GM19397 (cell line): ENCODE results near the gene SRR.
"Not testable (repeated sequence)": the region's sequence is repeated elsewhere in the genome, so short reads cannot be mapped to it uniquely, and the experiment has no call there.

Source experiments
- ATAC-seq: cut with Tn5 transposase; IDR thresholded peaks from one replicate; pipeline ENCODE4 v1.9.1; 2021; ENCODE audit warnings: mild to moderate bottlenecking, moderate library complexity; ENCODE audit not compliant: unreplicated experiment

Gene SRR, protein sequence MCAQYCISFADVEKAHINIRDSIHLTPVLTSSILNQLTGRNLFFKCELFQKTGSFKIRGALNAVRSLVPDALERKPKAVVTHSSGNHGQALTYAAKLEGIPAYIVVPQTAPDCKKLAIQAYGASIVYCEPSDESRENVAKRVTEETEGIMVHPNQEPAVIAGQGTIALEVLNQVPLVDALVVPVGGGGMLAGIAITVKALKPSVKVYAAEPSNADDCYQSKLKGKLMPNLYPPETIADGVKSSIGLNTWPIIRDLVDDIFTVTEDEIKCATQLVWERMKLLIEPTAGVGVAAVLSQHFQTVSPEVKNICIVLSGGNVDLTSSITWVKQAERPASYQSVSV

DNA sequence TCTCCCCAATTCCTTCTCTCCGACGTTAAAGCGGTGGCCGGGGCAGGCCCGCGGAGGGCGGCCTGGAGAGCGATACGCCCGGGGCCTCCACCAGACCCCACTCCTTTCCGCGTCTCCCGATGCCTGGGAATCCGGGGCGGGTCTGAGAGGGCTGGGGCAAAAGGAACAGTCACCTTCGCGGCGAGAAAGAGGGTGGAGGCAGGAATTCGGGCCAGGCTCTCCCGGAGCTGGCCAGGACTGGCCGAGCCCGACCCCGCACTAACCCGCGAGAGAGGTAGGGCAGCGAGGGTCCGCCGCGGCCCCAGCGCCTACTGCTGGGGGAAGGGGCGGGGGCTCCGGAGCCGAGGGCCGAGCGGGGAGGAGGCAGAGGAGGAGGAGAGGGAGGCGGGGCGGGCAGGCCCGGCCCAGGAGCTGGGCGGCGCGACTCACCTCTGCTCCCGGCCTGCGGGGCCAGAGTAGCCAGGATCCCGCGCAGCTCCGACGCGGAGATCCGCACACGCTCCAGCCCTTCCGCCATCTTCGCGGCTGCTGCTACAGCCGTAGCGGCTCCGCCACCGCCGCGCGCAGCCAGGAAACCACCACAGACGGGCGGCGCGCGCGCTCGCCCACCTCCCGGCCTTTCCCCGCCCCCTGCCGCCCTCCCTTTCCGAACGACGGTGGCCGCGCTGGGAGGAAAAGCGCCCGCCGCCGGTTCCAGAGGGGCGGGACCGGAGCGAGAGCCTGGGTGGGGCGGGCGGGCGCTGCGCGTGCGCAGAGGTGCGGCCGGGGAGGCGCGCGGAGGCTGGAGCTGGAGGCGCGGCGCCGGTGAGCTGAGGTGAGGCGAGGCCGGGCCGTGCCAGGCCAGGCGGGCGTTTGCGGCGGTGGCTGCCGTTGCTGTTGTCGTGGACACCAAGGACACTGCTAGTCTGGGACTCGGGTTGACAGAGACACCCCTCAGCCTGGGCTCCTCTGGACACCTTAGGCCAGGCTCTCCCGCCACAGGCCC lies at the start of gene SRR, which contains the start of gene SMG6:
TSS of gene SRR (plus strand) at position 747 of the 985 bp plus-strand sequence. CDS start 11,611 bp downstream, outside the sequence.
TSS of gene SMG6 (minus strand) at position 582 of the 985 bp plus-strand sequence. CDS start at position 517, 65 bp downstream.
- ATAC-seq, result peak; percentile 86

DNA sequence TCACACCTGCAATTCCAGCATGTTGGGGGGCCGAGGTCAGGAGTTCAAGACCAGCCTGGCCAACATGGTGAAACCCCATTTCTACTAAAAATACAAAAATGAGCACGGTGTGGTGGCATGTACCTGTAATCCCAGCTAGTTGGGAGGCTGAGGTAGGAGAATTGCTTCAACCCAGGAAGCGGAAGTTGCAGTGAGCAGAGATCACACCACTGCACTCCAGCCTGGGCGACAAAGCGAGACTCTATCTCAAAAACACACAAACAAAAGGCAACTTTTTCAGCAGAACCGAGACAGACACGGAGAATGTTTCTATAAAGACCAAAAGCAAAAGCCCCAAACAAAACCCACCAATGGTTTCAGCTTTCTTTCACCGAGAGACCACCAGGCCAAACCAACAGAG lies 44.9 kb upstream of the SRR start:
- ATAC-seq, result not testable (repeated sequence)

DNA sequence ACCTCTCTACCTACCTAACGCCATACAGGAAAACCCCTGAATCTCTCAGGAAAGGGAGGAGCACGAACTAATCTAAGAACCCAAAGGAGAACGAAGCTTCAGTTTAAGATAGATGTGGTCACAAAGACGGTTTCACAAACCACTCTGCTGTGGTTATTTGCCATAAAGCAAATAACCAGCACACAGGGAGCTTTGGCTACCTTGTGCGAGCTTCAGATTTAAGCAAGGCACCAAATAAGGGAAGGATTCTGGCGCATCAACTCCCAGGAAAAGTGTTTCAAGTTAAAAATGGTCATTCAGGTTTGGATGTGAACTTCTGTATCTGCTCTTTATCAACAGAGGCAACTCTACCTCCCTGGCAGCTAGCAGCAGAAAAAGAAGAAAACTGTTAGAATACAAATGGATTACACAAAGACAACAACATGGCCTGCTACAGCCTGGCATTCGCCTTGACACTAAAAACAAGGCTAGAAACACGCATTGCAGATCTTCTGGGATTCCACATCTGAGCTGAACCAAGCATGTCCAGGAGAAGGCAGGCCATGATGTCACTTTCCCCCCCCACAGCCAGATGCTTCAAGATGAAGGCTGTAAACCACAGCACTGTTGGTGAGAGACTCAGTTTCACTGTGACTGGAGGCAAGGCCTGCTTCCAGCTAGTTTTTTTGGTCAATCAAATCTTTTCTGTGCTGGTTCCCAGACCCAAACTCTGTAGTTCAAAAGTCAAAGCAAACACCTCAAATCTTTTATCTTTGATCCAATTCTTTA lies 43.8 kb upstream of the SRR start:
- peak; percentile 70 for ATAC-seq

DNA sequence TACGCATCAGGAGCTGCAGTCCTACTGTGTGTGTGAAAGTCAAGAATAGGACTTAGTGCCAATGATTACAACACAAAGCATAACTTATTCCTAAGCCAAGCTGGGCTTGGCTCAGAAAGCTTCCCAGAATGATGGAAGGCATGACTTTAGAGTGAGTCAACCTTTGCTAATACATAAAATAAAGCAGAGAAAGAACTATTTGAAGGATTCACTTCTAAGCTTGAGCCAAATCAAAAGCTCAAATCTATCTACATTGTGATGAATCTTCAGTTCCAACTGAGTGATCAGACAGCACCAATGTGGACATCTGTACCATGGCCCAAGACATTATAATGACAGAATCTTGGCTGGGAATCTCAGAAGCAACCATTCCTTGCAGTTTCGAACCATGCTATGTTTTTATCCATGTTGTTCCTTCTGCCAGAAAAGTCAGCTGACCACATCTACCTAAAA lies 41.6 kb upstream of the SRR start:
- ATAC-seq, result no peak

DNA sequence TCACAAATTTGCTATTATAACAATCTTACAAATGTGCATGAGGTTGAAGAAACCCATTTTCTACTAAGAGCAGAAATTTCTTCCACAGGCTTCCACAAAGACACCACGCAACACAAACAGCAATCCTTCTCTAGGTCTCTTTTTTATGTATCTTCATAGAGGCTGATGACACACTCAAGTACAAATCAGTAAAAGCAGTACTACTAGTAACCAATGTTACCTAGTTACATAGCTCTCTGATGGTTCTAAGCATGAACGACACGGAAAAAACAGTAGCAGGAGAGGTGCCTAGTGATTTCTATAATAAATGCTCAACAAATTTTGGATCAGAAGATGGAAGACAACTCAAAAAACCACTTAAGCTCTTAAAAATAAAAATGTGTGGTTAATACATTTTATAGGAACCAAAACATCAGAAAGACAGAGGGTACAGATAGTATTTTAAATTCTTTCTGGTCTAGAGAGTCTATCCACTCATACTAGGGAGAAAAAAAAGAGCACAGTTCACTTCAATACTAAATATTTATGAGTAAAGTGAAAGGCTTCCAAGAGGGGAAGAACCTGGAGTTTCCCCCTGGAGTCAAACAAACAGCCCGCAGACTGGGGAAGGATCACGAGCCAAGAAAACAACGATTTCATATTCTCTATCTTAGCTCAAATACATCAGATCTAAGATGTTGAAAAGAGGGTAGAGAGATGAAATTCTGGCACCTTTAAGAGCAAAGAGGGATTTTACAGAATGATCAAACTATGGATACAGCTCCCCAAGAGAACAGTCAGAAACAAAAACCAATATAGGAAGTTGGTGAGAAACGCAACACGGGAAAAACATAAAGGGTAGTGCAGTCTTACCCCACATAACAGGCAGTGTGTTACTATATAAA lies 40.3 kb upstream of the SRR start:
- no peak for ATAC-seq

DNA sequence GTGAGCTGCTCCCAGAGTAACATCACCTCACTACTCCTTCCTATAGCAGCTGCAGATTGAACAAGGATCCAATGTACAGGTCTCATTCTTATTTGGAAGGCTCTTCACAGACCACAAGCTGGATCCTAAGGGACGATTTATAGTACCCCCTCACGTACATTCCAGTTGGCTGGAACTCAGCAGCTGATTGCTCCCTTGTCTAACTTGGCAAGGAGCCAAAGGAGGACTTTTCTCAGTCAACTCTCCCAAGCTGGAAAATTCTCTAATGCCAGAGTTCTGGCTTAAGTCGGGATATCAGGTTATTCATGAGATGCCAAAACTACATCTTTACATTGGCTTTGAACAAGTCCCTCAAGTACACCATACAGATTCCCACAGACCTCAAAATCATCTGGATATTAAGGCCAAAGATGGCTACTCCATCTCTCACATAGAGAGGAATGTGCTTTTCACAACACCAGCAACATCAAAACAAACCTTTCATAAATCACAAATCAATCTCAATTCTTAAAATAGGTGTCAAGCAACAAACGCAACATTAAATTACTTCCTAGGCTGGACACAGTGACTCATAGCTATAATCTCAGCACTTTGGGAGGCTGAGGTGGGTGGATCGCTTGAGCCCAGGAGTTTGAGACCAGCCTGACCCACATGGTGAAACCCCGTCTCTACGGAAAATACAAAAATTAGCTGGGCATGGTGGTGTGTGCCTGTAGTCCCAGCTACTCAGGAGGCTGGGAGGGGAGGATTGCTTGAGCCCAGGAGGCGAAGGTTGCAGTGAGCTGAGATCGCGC lies 39.5 kb upstream of the SRR start:
- no peak for ATAC-seq

DNA sequence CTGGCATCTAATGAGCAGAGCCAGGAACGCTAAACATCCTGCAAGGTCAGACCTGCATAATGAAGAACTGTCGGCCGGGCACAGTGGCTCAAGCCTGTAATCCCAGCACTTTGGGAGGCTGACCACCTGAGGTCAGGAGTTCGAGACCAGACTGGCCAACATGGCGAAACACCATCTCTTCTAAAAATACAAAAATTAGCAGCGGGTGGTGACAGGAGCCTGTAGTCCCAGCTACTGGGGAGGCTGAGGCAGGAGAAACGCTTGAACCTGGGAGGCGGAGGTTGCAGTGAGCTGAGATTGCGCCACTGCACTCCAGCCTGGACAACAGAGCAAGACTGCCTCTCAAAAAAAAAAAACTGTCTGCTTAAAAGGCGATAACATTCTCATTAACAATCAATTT lies 38.6 kb upstream of the SRR start:
- ATAC-seq, result not testable (repeated sequence)

DNA sequence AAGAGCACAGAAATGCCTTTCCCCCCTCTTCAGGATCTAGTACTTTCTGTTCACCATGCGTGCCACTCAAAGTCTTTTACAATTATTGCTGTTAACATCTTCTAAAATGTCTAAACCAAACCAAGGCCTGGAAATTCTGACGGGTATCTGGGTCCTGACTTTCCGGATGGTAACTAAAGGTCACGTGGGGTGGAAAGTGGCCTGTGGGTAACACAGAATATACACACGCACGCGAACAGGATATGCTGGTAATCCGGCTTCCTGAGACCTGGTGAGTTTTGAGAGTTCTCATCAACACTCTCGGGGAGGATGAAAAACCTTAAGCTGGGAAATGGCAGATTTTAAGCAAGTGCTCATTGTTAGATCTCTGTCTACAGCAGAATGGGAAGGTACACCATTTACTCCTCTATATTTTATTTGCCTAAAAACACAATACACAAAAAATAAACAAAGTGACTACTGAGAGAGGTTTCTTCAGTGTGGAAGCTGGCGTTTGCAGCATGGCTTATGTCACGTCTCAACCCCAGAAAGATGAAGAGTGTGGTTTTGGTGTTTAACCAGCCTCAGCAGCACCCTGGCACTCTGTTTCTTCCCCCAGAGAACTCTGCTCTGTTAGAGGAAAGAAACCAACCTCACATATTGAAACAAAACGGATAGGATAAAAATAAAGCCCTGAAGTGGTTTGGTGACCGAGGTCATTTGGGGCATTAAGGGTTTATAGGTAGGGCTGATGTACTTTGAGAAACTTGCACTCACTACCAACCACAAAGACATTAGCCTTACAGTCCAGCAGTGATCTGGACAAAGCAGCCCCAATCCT lies 37.5 kb upstream of the SRR start:
- ATAC-seq, result peak; percentile 69

DNA sequence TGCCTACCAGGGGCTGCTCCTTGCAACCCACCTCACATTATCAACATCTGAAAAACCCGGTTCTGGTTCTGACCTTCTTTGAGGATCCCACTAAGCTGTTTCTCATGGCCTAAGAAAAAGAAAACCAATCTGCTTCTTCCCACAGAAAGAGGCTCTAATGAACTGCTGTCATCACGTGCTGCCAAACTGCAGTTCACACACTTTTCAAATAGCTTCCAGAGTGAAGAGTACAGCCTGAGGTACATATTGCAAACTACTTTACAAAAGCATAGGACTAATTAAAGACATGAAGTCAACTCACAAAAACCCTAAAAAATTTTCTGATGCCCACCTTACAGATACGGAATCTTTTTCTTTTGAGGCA lies 36.9 kb upstream of the SRR start:
- no peak for ATAC-seq

DNA sequence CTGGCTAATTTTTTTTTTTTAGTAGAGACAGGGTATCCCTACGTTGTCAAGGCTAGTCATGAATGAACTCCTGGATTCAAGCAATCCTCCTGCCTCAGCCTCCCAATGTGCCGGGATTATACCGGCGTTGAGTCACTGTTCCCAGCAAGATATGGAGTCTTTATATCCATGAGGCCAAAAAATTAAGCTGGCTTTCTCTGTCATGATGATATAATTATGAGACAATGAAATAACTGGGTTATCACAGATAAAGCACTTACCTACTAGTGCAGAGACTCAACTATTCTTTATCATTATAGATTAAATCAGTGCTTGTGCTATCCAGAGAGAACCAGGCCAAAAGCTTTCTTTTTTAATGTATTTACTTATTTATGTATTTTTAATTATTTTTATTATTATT lies 36.4 kb upstream of the SRR start:
- no peak for ATAC-seq

DNA sequence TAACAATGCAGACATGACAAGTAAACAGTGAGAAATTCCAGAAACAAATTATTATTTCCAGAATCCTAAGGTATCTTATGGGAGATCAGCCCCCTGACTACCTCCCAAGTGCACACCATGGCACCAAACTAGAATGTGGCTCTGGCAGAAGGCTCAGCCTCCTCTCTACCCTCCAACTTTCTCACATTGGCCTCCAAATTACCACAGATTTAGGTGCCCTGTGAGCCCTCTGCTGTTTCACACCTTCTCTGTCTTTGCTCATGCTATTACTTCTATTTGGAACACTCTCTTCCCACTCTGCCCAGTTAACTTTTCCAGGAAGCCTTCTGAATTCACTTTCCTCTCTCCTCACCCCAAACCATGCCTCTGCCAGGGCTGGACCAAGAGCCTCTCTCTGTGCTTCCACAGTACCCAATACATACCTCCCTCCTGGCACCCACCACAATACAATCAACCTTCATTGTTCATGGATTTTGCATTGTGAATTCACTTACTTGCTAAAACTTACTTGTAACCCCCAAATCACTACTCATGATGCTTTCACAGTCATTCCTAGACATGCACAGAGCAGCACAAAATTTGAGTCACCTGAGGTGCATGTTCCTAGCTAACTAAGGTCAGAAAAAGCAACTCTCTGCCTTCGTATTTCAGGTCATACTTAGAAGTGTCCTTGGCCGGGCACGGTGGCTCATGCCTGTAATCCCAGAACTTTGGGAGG lies 31.6 kb upstream of the SRR start:
- ATAC-seq, result no peak

DNA sequence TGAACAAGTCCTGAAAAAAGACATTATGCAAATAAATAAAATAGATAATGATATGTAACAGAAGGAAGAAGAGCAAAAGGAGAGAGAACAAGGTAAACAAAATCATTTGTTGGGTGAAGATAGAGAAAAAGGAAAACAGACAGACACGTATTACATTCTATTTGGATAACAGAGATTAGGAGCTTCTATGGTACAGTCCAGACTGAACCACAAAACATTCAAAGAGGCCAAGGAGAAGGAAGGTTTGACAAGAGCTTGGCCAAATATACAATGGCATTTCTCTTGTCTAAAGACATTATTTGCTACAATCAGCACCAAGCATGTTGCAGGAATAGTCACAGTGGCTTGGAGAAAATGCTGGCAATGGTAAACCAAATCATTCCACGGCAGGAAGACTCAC lies 29.3 kb upstream of the SRR start:
- no peak for ATAC-seq

DNA sequence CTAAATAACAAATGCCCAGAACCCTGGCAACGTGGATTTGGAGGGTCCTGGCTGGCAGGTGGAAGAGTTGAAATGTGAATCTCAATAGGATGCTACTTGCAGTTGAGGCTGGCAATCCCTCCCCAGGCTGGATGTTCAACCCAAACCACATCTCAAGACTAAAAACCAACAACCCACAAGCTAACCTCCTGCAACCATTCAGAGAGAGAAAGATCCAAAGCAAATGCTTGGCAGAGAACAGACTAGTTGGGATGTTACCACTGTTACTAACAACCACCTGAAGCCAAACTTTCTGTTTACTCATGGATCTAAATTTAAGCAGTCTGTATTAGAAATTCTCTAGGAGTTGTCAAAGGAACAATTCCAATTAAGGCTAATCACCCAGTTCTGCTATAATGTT lies 28.0 kb upstream of the SRR start:
- no peak for ATAC-seq

DNA sequence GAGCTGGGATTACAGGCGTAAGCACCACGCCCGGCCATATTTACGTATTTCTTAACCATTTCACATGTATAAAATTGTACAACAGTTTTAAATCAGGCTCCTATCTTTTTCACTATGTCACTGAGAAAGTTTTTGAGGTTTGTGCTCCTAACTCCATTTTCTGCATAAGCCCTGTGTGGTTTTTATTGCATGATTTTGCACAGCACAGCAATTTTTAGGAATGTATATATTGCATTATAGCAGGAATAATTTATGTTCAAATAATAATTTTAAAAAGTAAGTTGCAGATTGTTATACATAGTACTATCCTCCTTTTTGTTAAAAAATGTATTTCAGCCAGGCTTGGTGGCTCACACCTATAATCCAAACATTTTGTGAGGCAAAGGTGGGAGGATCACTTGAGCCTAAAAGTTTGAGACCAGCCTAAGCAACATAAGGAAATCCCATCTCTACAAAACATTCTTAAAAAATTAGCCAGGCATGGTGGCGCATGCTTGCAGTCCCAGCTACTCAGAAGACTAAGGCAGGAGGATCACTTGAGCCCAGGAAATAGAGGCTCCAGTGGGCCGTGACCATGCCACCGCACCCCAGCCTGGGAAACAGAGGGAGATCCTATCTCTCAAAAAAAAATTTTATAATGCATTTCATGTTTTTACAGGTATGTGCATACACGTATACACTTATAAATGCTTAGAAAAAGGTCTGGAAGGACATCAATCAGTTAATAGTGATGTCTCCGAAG lies 26.1 kb upstream of the SRR start:
- no peak for ATAC-seq

DNA sequence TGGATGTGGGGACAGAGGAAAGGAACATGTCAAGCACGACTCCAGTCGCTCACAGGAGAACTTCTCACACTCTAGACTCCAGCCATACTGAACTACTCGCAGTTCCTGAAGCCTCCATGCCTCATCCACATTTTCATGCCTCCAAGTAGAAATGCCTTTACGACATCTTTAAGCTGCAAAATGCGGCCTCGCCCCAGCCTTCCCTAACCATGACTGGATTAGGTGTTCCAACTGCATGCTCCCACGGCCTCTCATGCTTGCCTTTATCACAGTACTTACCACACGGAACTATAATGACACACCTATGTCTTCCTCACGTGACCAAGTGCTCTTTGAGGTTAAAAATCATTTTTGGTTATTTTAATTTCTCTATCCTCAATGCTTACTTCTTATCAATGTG lies 24.0 kb upstream of the SRR start:
- ATAC-seq, result no peak

DNA sequence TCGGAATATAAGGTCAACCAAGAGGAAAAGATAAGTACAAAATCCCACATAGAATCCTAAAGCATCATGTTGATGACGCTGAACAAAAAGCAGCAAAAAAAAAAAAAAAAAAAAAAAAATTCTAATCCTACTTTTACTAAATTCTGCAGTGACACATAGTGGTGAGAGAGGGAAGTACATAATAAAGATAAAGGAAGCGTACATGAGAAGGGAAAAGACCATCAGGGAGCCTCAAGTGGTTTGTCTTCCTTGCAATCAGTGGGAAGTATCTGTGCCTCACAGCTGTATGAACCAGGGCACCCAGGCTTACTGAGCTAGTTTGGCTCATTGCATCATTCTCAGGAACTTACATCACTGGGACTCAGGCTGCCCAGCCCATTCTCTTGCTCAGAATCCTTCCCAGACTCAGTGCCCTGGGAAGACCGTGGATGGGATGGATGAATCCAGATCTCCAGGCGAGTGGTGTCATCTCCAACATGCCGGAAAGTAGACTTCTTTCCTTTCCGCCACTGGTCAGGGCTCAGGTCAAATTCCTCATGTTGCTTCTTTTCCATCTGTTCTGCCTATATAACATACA lies 21.4 kb upstream of the SRR start:
- ATAC-seq, result no peak

DNA sequence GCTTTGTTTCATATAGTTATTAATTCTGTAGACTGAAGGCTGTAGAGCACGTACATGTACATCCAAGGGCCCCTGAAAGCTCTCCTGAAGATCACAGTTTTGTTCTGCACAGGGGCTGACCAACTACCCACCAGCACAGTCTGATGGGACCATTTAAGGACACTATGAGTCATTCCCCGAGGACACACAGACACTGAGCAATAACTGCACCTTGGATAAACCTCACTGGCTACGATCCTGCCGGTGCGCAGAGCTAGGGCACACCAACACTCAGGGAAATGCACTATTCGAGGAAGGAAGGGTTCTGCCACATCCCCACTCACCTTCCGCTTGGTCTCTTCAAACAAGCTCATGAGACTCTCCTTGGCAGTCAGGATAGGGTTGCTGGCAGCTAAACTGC lies 20.4 kb upstream of the SRR start:
- no peak for ATAC-seq
